Fibroblast of gingiva (primary cell): Measurements from ENCODE around the gene VPS13D.

Experiments used
- DNase-seq: peaks from one replicate; pipeline ENCODE4 v3.0.0-alpha.2; 2011; ENCODE audit warnings: low read depth

VPS13D gene

GRCh38 chr1:12472156-12472797, 242.4 kb downstream of the VPS13D start:
- no peak for DNase-seq

- DNase-seq, result no peak
Observed at GRCh38 chr1:12472798-12473551, 243.1 kb downstream of the VPS13D start.

- no peak for DNase-seq
Observed at GRCh38 chr1:12473596-12474362, 243.9 kb downstream of the VPS13D start.

GRCh38 chr1:12475101-12475500, 245.3 kb downstream of the VPS13D start:
- no peak for DNase-seq

GRCh38 chr1:12475530-12475934, 245.7 kb downstream of the VPS13D start:
- no peak for DNase-seq

GRCh38 chr1:12475947-12476346, 246.1 kb downstream of the VPS13D start:
- DNase-seq, result peak; percentile 49

- DNase-seq, result no peak
Observed at GRCh38 chr1:12477314-12477713, 247.5 kb downstream of the VPS13D start.

GRCh38 chr1:12477936-12478611, 248.2 kb downstream of the VPS13D start:
- peak; percentile 95 for DNase-seq

GRCh38 chr1:12478612-12478985, 248.8 kb downstream of the VPS13D start:
- DNase-seq, result no peak

GRCh38 chr1:12479311-12479710, 249.5 kb downstream of the VPS13D start:
- DNase-seq, result no peak

- DNase-seq, result no peak
Observed at GRCh38 chr1:12480041-12480440, 250.2 kb downstream of the VPS13D start.

- DNase-seq, result peak; percentile 74
Observed at GRCh38 chr1:12480748-12481362, 251.0 kb downstream of the VPS13D start.

GRCh38 chr1:12481928-12482327, 252.1 kb downstream of the VPS13D start:
- DNase-seq, result no peak

- no peak for DNase-seq
Observed at GRCh38 chr1:12482988-12483387, 253.2 kb downstream of the VPS13D start.

GRCh38 chr1:12485231-12486058, 255.6 kb downstream of the VPS13D start:
- peak; percentile 85 for DNase-seq

- DNase-seq, result no peak
Observed at GRCh38 chr1:12486059-12486341, 256.2 kb downstream of the VPS13D start.

- peak; percentile 77 for DNase-seq
Observed at GRCh38 chr1:12486401-12487005, 256.7 kb downstream of the VPS13D start.

GRCh38 chr1:12487520-12487919, 257.7 kb downstream of the VPS13D start:
- no peak for DNase-seq

- DNase-seq, result no peak
Observed at GRCh38 chr1:12488666-12489354, 259.0 kb downstream of the VPS13D start.

- no peak for DNase-seq
Observed at GRCh38 chr1:12490532-12491142, 260.8 kb downstream of the VPS13D start.
